DND-41 (cell line): Measurements from ENCODE around the gene PEX11A.

Source experiments
- ATAC-seq: fragments of 200-7000 bp; cut with Tn5 transposase; 3 replicates; pipeline ENCODE4 v1.9.1; 2021; ENCODE audit warnings: low read depth; ENCODE audit not compliant: insufficient read depth
- DNase-seq: peaks from one replicate; pipeline ENCODE4 v3.0.0-alpha.2; 2020
- H2AFZ ChIP-seq: 2 replicates; pipeline ENCODE4 v1.6.0; 2012; ENCODE audit warnings: low read depth, low read length
- H3K27ac ChIP-seq: 2 replicates; pipeline ENCODE4 v1.5.1; 2012; ENCODE audit warnings: low read length, inconsistent platforms
- H3K27me3 ChIP-seq: fragments of 200-600 bp; sonication (generic); 2 replicates; pipeline ENCODE4 v1.6.0; 2012; ENCODE audit warnings: low read length, mild to moderate bottlenecking, inconsistent platforms; ENCODE audit not compliant: insufficient read depth, poor library complexity
- H3K36me3 ChIP-seq: 2 replicates; pipeline ENCODE4 v1.5.1; 2012; ENCODE audit warnings: low read length, inconsistent platforms; ENCODE audit not compliant: insufficient read depth
- H3K4me1 ChIP-seq: 2 replicates; pipeline ENCODE4 v1.5.1; 2012; ENCODE audit warnings: mild to moderate bottlenecking, low read length; ENCODE audit not compliant: insufficient read depth
- H3K4me2 ChIP-seq: 2 replicates; pipeline ENCODE4 v1.6.0; 2012; ENCODE audit warnings: mild to moderate bottlenecking, moderate library complexity, low read length, inconsistent platforms; ENCODE audit not compliant: insufficient read depth
- H3K4me3 ChIP-seq, 2 experiments: fragments of 200-600 bp in 1 of 2; shearing (Covaris generic) in 1 of 2; 2 replicates each; pipeline ENCODE4 v1.5.1; 2012 to 2016; ENCODE audit warnings: inconsistent platforms in 2 of 2, low read length in 2 of 2, mild to moderate bottlenecking in 2 of 2, low read depth in 1 of 2, moderate library complexity in 1 of 2
- H3K79me2 ChIP-seq: 2 replicates; pipeline ENCODE4 v1.6.0; 2012; ENCODE audit warnings: low read length, inconsistent platforms; ENCODE audit not compliant: insufficient read depth
- H3K9ac ChIP-seq: 2 replicates; pipeline ENCODE4 v1.6.0; 2012; ENCODE audit warnings: low read depth, mild to moderate bottlenecking, inconsistent platforms, low read length, moderate library complexity
- H3K9me3 ChIP-seq: 2 replicates; pipeline ENCODE4 v1.5.1; 2012; ENCODE audit warnings: low read length, moderate library complexity, mild to moderate bottlenecking, inconsistent platforms; ENCODE audit not compliant: insufficient read depth, severe bottlenecking
- H4K20me1 ChIP-seq: 2 replicates; pipeline ENCODE4 v1.6.0; 2012; ENCODE audit warnings: low read length; ENCODE audit not compliant: insufficient read depth
- EZH2 ChIP-seq: IDR thresholded peaks from 3 replicates; pipeline ENCODE4 v1.6.1; 2012; ENCODE audit warnings: borderline replicate concordance, low read depth, mild to moderate bottlenecking, moderate library complexity, low read length, inconsistent platforms; ENCODE audit not compliant: severe bottlenecking
- TF ChIP-seq, protein P1 (sequence below): IDR thresholded peaks from 2 replicates; pipeline ENCODE4 v1.5.1; 2012; ENCODE audit warnings: borderline replicate concordance, low read length, moderate library complexity, mild to moderate bottlenecking; ENCODE audit not compliant: poor library complexity, severe bottlenecking; ENCODE audit errors: extremely low read depth

The PEX11A gene

GRCh38 chr15:89690276-89691218, at the start of gene PEX11A, which contains the start of gene WDR93:
Gene PEX11A (minus strand): TSS chr15:89690754. CDS start chr15:89690632, 122 bp downstream.
Gene WDR93 (plus strand): TSS chr15:89690811. CDS start chr15:89701747, 10,936 bp downstream.
- H3K9me3 ChIP-seq: no peaks in the 10 kb centered on the region
- H3K36me3 ChIP-seq: no peaks in the 10 kb centered on the region
- TF ChIP-seq EZH2: no peak
- TF ChIP-seq, protein P1, sequence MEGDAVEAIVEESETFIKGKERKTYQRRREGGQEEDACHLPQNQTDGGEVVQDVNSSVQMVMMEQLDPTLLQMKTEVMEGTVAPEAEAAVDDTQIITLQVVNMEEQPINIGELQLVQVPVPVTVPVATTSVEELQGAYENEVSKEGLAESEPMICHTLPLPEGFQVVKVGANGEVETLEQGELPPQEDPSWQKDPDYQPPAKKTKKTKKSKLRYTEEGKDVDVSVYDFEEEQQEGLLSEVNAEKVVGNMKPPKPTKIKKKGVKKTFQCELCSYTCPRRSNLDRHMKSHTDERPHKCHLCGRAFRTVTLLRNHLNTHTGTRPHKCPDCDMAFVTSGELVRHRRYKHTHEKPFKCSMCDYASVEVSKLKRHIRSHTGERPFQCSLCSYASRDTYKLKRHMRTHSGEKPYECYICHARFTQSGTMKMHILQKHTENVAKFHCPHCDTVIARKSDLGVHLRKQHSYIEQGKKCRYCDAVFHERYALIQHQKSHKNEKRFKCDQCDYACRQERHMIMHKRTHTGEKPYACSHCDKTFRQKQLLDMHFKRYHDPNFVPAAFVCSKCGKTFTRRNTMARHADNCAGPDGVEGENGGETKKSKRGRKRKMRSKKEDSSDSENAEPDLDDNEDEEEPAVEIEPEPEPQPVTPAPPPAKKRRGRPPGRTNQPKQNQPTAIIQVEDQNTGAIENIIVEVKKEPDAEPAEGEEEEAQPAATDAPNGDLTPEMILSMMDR: no peak
- H3K9ac ChIP-seq: no peak within 1 kb of the TSS
- H3K4me1 ChIP-seq: no peaks in the 10 kb centered on the region
- H3K27me3 ChIP-seq: no peaks in the 10 kb centered on the region
- DNase-seq: no peak
- no peaks in the 10 kb centered on the region for H3K79me2 ChIP-seq
- no peak for ATAC-seq
- no peak within 1 kb of the TSS for H3K4me2 ChIP-seq
- no peak within 1 kb of the TSS for H2AFZ ChIP-seq
- no peak within 1 kb of the TSS for H3K27ac ChIP-seq
- no peak within 1 kb of the TSS for H3K4me3 ChIP-seq
- H4K20me1 ChIP-seq: no peaks in the 10 kb centered on the region

GRCh38 chr15:89740137-89740536, 49.6 kb upstream of the PEX11A start:
- Histone ChIP-seq H3K4me3 (peak overlapping the region in 1 of 2 experiments; percentile 50; a peak in 2 of 4 replicates), H3K9me3 (no peaks in the 10 kb centered on the region), H3K27me3 (peaks cover 3% of the 10 kb centered on the region), H4K20me1 (no peaks in the 10 kb centered on the region), H3K79me2 (no peaks in the 10 kb centered on the region), H3K9ac (no peak overlapping the region), H3K4me2 (peak overlapping the region; percentile 73), H2AFZ (peak overlapping the region; percentile 86), H3K4me1 (peaks cover 3% of the 10 kb centered on the region; the same call in 1 of the 2 replicates), H3K27ac (no peak overlapping the region), H3K36me3 (no peaks in the 10 kb centered on the region)
- ATAC-seq (peak; percentile 96), DNase-seq (peak; percentile 69)
- TF ChIP-seq, protein P1: peak; percentile 87
- no peak for TF ChIP-seq EZH2

DNA sequence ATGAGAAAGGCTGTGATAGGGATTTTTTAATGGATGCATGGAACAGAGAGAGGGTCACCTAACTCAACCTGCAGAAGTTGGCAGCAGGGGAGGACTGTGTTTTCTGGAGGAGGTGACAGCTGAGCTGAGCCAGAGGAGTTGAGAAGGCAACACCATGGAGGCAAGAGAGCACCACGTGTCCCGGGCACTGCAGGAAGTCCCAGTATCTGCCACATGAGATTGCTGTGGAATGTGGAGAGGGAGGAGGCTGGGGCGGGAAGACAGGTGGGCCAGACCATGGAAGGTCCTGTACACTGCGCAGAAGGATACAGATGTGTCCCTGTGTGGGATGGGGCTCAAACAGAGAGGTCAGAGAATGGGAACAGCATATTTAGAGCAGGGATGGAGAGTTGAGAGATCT, 45.2 kb upstream of the PEX11A start:
- DNase-seq: no peak
- TF ChIP-seq, protein P1: no peak
- no peak for TF ChIP-seq EZH2
- H3K27me3 ChIP-seq: peaks cover 8% of the 10 kb centered on the region
- H3K4me3 ChIP-seq: no peak overlapping the region
- H3K4me1 ChIP-seq: peaks cover 3% of the 10 kb centered on the region; the same call in 1 of the 2 replicates
- no peaks in the 10 kb centered on the region for H4K20me1 ChIP-seq
- no peak overlapping the region for H2AFZ ChIP-seq
- no peaks in the 10 kb centered on the region for H3K79me2 ChIP-seq
- no peak overlapping the region for H3K4me2 ChIP-seq
- no peaks in the 10 kb centered on the region for H3K9me3 ChIP-seq
- H3K36me3 ChIP-seq: no peaks in the 10 kb centered on the region
- no peak for ATAC-seq
- no peak overlapping the region for H3K9ac ChIP-seq
- H3K27ac ChIP-seq: no peak overlapping the region
